GM13977 (cell line): ENCODE results near the gene WNT9B.

Experiments
- DNase-seq: peaks from one replicate; pipeline ENCODE4 v3.0.0; 2012; ENCODE audit warnings: low spot score
- CTCF ChIP-seq: IDR thresholded peaks from 2 replicates; pipeline ENCODE4 v1.5.1; 2012; ENCODE audit warnings: mild to moderate bottlenecking, control low read depth; ENCODE audit not compliant: insufficient read depth; ENCODE audit errors: extremely low read depth, missing control alignments
- in situ Hi-C: fragments of 300-500 bp; cut with MboI; formaldehyde crosslinking; loops from one replicate; pipeline ENCODE4 v1.12.0; 2022; ENCODE audit warnings: low sequenced_read_pairs, low pct_unique_long_range_greater_than_20kb, mixed read lengths, inconsistent platforms; ENCODE audit not compliant: unreplicated experiment

Gene WNT9B

GRCh38 chr17:46903762-46904672 lies 52.6 kb downstream of the WNT9B start:
- no peak for TF ChIP-seq CTCF
- in situ Hi-C loops, result no loop called here
- DNase-seq, result no peak

GRCh38 chr17:46908068-46908737 lies 56.8 kb downstream of the WNT9B start:
- DNase-seq, result no peak
- in situ Hi-C loops, result no loop called here
- TF ChIP-seq CTCF, result no peak

GRCh38 chr17:46910179-46910927 lies 59.0 kb downstream of the WNT9B start:
- no peak for DNase-seq

GRCh38 chr17:46911311-46911710 lies 59.9 kb downstream of the WNT9B start:
- no peak for TF ChIP-seq CTCF
- in situ Hi-C loops, result no loop called here
- no peak for DNase-seq

More at GRCh38 chr17:46910179-46910927, 59.0 kb downstream of the WNT9B start:
- no peak for TF ChIP-seq CTCF
- in situ Hi-C loops, result no loop called here

- TF ChIP-seq CTCF, result no peak
- no peak for DNase-seq
- in situ Hi-C loops, result no loop called here
Observed at GRCh38 chr17:46915596-46915995, 64.2 kb downstream of the WNT9B start.

GRCh38 chr17:46916211-46916610 lies 64.8 kb downstream of the WNT9B start:
- TF ChIP-seq CTCF, result no peak
- in situ Hi-C loops, result no loop called here
- DNase-seq, result no peak
